HG02885 (cell line): Measurements from ENCODE around the gene MEGF11.

Experiments used
- ATAC-seq: cut with Tn5 transposase; IDR thresholded peaks from one replicate; pipeline ENCODE4 v1.9.1; 2021; ENCODE audit warnings: mild to moderate bottlenecking; ENCODE audit not compliant: unreplicated experiment, poor library complexity

MEGF11 gene

DNA sequence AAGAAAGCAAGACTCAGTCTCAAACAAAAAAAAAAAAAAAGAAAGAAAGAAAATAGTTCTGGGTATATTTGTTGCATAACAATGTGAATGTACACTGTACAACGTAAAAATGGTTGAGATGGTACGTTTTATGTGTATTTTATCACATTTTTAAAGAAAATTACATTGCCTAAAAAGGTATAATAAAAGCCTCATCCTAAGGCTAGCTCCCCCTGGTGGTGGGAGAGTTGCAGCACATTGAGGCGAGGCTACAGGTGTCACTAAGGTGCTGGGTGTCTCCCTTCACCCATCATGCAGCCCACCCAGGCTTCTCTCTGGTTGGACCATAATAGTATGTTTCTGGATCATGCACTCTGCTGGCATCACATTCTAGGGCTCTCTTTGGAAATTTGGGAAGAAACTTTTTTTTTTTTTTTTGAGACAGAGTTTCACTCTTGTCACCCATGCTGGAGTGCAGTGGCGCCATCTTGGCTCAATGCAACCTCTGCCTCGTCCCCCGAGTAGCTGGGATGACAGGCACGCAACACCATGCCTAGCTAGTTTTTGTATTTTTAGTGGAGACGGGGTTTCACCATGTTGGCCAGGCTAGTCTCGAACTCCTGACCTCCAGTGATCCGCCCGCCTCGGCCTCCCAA lies 396.6 kb downstream of the MEGF11 start:
- no peak for ATAC-seq

DNA sequence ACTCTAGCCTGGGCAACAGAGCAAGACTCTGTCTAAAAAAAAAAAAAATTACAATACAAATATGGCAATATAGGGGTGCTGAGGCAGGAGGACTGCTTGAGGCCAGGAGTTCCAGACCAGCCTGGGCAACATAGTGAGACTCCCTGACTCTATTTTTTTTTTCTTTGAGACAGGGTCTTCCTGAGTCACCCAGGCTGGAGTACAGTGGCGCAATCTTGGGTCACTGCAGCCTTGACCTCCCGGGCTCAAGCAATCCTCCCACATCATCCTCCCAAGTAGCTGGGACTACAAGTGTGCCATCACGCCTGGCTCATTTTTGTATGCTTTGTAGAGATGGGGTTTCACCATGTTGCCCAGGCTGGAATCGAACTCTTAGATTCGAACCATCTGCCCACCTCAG lies 401.6 kb downstream of the MEGF11 start:
- ATAC-seq, result no peak

DNA sequence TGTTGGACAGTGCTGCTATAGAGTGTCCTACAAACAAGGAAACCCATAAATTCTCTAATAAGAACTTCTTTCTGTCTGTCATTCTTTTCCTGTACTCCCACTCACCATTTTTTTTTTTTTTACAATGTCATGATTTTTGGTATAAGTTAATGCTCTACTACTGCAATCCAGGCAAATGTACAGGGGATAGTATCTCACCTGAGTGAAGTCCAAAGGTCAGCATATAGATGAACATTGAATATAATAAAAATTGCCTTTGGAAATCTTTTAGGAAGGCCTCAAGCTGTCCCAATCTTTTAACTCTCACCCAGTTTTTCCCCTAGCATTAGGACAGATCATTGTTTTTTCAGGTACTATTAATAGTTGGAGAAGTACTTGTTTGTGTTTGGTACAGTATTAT lies 405.6 kb downstream of the MEGF11 start:
- no peak for ATAC-seq

DNA sequence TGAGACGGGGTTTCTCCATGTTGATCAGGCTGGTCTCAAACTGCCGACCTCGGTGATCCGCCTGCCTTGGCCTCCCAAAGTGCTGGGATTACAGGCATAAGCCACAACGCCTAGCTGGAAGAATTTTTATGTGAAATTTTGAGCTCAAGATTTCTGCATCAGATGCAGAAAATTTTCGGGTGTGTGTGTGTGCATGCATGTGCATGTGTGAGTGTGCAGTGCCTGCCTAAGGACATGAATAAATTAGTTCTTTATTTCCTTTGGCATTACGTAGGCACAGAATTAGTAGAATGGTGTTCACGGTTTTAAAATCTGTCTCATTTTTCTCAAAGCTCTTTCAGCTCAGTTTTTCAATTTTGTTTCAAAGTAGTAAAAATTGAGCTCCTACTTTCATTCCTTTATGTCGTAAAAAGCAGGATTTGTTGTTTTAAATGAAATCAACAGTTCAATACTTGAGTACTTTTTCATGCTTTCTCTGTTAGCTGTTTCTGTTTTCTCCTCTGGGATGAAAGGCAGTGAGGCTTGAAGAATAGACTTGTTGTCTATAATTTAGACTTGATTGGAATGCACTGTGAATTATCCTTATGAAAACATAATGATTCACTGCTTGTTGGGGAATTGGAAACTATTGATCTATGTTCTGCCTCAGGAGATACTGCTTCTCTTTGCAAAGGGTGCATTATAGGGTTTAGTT lies 407.6 kb downstream of the MEGF11 start:
- ATAC-seq, result no peak
